Left ventricle myocardium inferior (tissue), 1 donor: Measurements from ENCODE around the gene MOB1A. TPM values are rescaled to one million over a fixed set of nuclear protein-coding genes. Genes with fewer than 3 reads are reported as not detected.

Experiments
- DNase-seq: peaks from one replicate; pipeline ENCODE4 v3.0.0-alpha.2; 2020
- H3K27ac ChIP-seq: fragments of 200-600 bp; replicated peaks from 2 replicates; pipeline ENCODE4 v1.8.0; 2021
- H3K27me3 ChIP-seq: fragments of 200-600 bp; 2 replicates; pipeline ENCODE4 v1.8.0; 2021; ENCODE audit warnings: low read depth
- H3K36me3 ChIP-seq: fragments of 200-600 bp; 2 replicates; pipeline ENCODE4 v1.8.0; 2021
- H3K4me1 ChIP-seq: fragments of 200-600 bp; 2 replicates; pipeline ENCODE4 v1.8.0; 2021
- H3K4me3 ChIP-seq: fragments of 200-600 bp; 2 replicates; pipeline ENCODE4 v1.8.0; 2021; ENCODE audit warnings: mild to moderate bottlenecking, moderate library complexity
- H3K9me3 ChIP-seq: fragments of 200-600 bp; replicated peaks from 2 replicates; pipeline ENCODE4 v1.8.0; 2021
- intact Hi-C: fragments of 100-400 bp; cut with micrococcal nuclease; formaldehyde crosslinking; loops from one replicate; pipeline ENCODE4 v1.11.0; 2022
- total RNA-seq: library from RNA; stranded (reverse); fragmentation: NEBNext Ultra II Directional; extraction: Animal tissue kit (Norgen Biotek cat#: 25700); gene quantifications from one replicate; pipeline ENCODE4 v1.2.1, GENCODE V29; 2021
- TF ChIP-seq, protein P1 (sequence below): fragments of 200-600 bp; IDR thresholded peaks from 2 replicates; pipeline ENCODE4 v1.8.0; 2021; ENCODE audit warnings: antibody characterized with exemption, mild to moderate bottlenecking, borderline replicate concordance
- donor health status: DM: no; HTN: yes; CAD: no; lungs with severe emphysema.

The MOB1A gene
- total RNA-seq, 1 donor from 2014 or later = 54.9 TPM

- Histone ChIP-seq H3K9me3 (no peaks in the 10 kb centered on the region), H3K4me1 (peaks cover 46% of the 10 kb centered on the region), H3K36me3 (no peaks in the 10 kb centered on the region), H3K27ac (peak overlapping the region; percentile 95), H3K4me3 (peak overlapping the region; percentile 91), H3K27me3 (no peaks in the 10 kb centered on the region)
- intact Hi-C loops = no loop called here
- no peak for DNase-seq
- TF ChIP-seq, protein P1, sequence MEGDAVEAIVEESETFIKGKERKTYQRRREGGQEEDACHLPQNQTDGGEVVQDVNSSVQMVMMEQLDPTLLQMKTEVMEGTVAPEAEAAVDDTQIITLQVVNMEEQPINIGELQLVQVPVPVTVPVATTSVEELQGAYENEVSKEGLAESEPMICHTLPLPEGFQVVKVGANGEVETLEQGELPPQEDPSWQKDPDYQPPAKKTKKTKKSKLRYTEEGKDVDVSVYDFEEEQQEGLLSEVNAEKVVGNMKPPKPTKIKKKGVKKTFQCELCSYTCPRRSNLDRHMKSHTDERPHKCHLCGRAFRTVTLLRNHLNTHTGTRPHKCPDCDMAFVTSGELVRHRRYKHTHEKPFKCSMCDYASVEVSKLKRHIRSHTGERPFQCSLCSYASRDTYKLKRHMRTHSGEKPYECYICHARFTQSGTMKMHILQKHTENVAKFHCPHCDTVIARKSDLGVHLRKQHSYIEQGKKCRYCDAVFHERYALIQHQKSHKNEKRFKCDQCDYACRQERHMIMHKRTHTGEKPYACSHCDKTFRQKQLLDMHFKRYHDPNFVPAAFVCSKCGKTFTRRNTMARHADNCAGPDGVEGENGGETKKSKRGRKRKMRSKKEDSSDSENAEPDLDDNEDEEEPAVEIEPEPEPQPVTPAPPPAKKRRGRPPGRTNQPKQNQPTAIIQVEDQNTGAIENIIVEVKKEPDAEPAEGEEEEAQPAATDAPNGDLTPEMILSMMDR = peak; percentile 48
These were observed 585 bp upstream of the MOB1A start for GRCh38 chr2:74179063-74179865.

- Histone ChIP-seq H3K27ac (peak overlapping the region; percentile 95), H3K9me3 (no peaks in the 10 kb centered on the region), H3K4me1 (peaks cover 51% of the 10 kb centered on the region), H3K4me3 (peak overlapping the region; percentile 91), H3K36me3 (no peaks in the 10 kb centered on the region), H3K27me3 (no peaks in the 10 kb centered on the region)
- DNase-seq = no peak
- intact Hi-C loops = no loop called here
- TF ChIP-seq, protein P1 = no peak
These were observed 983 bp downstream of the MOB1A start for GRCh38 chr2:74177696-74178095.

DNA sequence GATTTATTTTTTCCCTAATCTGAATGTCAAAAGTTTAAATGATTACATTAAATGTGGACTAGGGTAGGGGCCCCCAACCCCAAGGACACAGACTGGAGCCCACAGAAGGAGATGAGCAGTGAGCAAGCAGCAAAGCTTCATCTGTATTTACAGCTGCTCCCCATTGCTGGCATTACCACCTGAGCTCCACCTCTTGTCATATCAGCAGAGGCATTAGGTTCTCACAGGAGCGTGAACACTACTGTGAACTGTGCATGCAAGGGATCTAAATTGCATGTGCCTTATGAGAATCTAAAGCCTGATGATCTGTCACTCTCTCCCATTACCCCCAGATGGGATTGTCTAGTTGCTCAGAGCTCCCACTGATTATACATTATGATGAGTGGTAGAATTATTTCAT lies 3.8 kb downstream of the MOB1A start:
- TF ChIP-seq, protein P1 = no peak
- H3K4me3 ChIP-seq = no peak overlapping the region
- H3K36me3 ChIP-seq = peaks cover 26% of the 10 kb centered on the region
- H3K27me3 ChIP-seq = no peaks in the 10 kb centered on the region
- H3K27ac ChIP-seq = no peak overlapping the region
- intact Hi-C loops = no loop called here
- H3K9me3 ChIP-seq = no peaks in the 10 kb centered on the region
- DNase-seq = no peak
- peaks cover 53% of the 10 kb centered on the region for H3K4me1 ChIP-seq

GRCh38 chr2:74168739-74169138 lies 9.9 kb downstream of the MOB1A start:
- intact Hi-C loops = no loop called here
- TF ChIP-seq, protein P1 = no peak
- Histone ChIP-seq H3K27ac (no peak overlapping the region), H3K4me1 (peaks cover 4% of the 10 kb centered on the region), H3K27me3 (no peaks in the 10 kb centered on the region), H3K36me3 (peaks cover 87% of the 10 kb centered on the region), H3K9me3 (peaks cover 8% of the 10 kb centered on the region), H3K4me3 (no peak overlapping the region)
- DNase-seq = no peak

DNA sequence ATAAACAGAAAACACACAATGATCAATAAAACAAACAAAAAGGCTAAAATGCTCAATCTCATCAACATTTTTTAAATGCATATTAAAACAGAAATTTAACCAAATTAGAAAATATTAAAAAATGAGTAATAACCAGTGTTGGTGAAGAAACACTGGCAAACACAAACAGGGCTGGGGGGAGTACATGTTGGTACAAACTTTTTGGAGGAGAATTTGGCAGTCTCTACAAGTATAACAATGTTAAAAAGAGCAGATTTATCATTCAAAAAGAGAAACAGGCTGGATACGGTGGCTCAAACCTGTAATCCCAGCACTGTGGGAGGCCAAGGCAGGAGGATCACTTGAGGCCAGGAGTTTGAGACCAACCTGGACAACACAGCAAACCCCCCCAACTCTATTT lies 13.9 kb downstream of the MOB1A start:
- TF ChIP-seq, protein P1 = no peak
- Histone ChIP-seq H3K27me3 (no peaks in the 10 kb centered on the region), H3K9me3 (peaks cover 8% of the 10 kb centered on the region), H3K4me1 (no peaks in the 10 kb centered on the region), H3K4me3 (no peak overlapping the region), H3K27ac (no peak overlapping the region), H3K36me3 (peaks cover 97% of the 10 kb centered on the region)
- no peak for DNase-seq
- intact Hi-C loops = no loop called here
